ENCODE measurements around the gene SNAPC3. TPM values are rescaled to one million over a fixed set of nuclear protein-coding genes. Genes with fewer than 3 reads are reported as not detected.

Gene SNAPC3
- total RNA-seq (100 to 1,000 TPM in 2 of 5 donors, 10 to 100 TPM in 3; 18.7 to 217 (median 60.8) TPM), polyA plus RNA-seq (10 to 100 TPM in 1 of 3 donors, 1 to 10 TPM in 2; 7.7 to 15.9 (median 9.2) TPM)
- long read RNA-seq, donor 1, full-length matches to known transcripts: 5 of 5 reads
- long read RNA-seq, donor 1, partial matches to known transcripts: 0 of 5 reads
- long read RNA-seq, donor 1, other reads (novel, unspliced or antisense): 0 of 5 reads
- long read RNA-seq, donor 2, full-length matches to known transcripts: 5 of 107 reads
- long read RNA-seq, donor 2, partial matches to known transcripts: 102 of 107 reads
- long read RNA-seq, donor 2, other reads (novel, unspliced or antisense): 0 of 107 reads
- long read RNA-seq, donor 3, full-length matches to known transcripts: 3 of 3 reads
- long read RNA-seq, donor 3, partial matches to known transcripts: 0 of 3 reads
- long read RNA-seq, donor 3, other reads (novel, unspliced or antisense): 0 of 3 reads
- long read RNA-seq, donor 4: 0 reads
- long read RNA-seq, donor 5, full-length matches to known transcripts: 4 of 98 reads
- long read RNA-seq, donor 5, partial matches to known transcripts: 94 of 98 reads
- long read RNA-seq, donor 5, other reads (novel, unspliced or antisense): 0 of 98 reads
- long read RNA-seq, donor 6, full-length matches to known transcripts: 23 of 38 reads
- long read RNA-seq, donor 6, partial matches to known transcripts: 15 of 38 reads
- long read RNA-seq, donor 6, other reads (novel, unspliced or antisense): 0 of 38 reads
- long read RNA-seq, donor 7, full-length matches to known transcripts: 4 of 4 reads
- long read RNA-seq, donor 7, partial matches to known transcripts: 0 of 4 reads
- long read RNA-seq, donor 7, other reads (novel, unspliced or antisense): 0 of 4 reads
- long read RNA-seq, donor 8, full-length matches to known transcripts: 6 of 65 reads
- long read RNA-seq, donor 8, partial matches to known transcripts: 59 of 65 reads
- long read RNA-seq, donor 8, other reads (novel, unspliced or antisense): 0 of 65 reads
- long read RNA-seq, donor 9, full-length matches to known transcripts: 4 of 4 reads
- long read RNA-seq, donor 9, partial matches to known transcripts: 0 of 4 reads
- long read RNA-seq, donor 9, other reads (novel, unspliced or antisense): 0 of 4 reads
- long read RNA-seq, donor 10, partial matches to known transcripts: 0 of 2 reads
- long read RNA-seq, donor 10, other reads (novel, unspliced or antisense): 0 of 2 reads

DNA sequence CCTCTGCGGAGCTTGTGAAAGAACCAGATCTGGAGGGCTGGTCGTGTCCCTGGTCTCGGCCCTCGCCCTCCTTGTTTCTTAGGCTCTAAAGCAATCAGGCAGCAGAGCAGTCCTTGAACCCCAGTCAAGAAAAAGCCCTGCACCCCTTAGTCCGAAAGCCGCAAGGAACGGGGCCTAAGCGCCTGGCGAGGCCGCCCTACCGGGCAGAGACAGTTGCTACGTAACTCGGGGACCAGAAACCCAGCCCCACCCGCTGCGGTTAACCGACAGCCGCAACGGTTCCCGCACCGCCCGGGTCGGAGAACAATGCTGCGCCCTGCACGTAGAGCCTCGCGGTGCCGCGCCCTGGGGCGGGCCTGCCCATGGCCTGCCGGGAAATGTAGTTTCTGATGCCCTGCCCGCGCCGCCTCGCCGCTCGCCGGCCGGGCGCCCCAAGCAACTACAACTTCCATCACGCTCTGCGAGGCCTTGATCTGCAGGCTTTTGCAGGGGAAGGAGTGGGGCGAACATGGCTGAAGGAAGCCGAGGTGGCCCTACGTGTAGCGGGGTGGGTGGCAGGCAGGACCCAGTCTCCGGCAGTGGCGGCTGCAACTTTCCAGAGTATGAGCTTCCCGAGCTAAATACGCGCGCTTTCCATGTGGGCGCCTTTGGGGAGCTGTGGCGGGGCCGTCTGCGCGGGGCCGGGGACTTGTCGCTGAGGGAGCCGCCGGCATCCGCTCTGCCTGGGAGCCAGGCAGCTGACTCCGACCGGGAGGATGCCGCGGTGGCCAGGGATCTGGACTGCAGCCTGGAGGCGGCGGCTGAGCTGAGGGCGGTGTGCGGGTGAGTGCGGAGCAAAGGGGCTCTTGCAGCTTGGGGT is at the start of gene SNAPC3:
Gene SNAPC3 (plus strand): TSS at position 505 of the 859 bp plus-strand sequence. CDS start 4 bp downstream, at position 509.
- DNase-seq: peak; percentile 94 to 99
- Histone ChIP-seq H3K9me3 (no peaks in the 10 kb centered on the region), H3K4me1 (peaks cover 9 to 54% (median 34%) of the 10 kb centered on the region in 4 donors), H3K27ac (peak within 1 kb of the TSS; percentile 89 to 94 (median 91)), H3K27me3 (no peaks in the 10 kb centered on the region), H3K36me3 (peaks cover 0 to 18% (median 15%) of the 10 kb centered on the region in 4 donors), H3K4me3 (peak within 1 kb of the TSS; percentile 88 to 98 (median 94))
- intact Hi-C loops (cut with DNase I; ENCODE audit: low total_unique reads): loop anchor here (10.0 kb wide), 1 partner anchor 118 kb away; the partner anchor contains the start of gene TTC39B
- WGBS, 5 donors: 0 to 1% (median 0%) methylated on average over 43 to 70 of the region's 70 CpGs
- TF ChIP-seq POLR2A (IDR thresholded peaks at IDR 0.05): peak in 2 of 4 donors; percentile 37 to 47
- TF ChIP-seq EP300 (IDR thresholded peaks at IDR 0.05): no peak
- TF ChIP-seq, protein P1, sequence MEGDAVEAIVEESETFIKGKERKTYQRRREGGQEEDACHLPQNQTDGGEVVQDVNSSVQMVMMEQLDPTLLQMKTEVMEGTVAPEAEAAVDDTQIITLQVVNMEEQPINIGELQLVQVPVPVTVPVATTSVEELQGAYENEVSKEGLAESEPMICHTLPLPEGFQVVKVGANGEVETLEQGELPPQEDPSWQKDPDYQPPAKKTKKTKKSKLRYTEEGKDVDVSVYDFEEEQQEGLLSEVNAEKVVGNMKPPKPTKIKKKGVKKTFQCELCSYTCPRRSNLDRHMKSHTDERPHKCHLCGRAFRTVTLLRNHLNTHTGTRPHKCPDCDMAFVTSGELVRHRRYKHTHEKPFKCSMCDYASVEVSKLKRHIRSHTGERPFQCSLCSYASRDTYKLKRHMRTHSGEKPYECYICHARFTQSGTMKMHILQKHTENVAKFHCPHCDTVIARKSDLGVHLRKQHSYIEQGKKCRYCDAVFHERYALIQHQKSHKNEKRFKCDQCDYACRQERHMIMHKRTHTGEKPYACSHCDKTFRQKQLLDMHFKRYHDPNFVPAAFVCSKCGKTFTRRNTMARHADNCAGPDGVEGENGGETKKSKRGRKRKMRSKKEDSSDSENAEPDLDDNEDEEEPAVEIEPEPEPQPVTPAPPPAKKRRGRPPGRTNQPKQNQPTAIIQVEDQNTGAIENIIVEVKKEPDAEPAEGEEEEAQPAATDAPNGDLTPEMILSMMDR (IDR thresholded peaks at IDR 0.05): no peak
- peak; percentile 83 to 95 (median 88) for TF ChIP-seq POLR2AphosphoS5 (IDR thresholded peaks at IDR 0.05)

DNA sequence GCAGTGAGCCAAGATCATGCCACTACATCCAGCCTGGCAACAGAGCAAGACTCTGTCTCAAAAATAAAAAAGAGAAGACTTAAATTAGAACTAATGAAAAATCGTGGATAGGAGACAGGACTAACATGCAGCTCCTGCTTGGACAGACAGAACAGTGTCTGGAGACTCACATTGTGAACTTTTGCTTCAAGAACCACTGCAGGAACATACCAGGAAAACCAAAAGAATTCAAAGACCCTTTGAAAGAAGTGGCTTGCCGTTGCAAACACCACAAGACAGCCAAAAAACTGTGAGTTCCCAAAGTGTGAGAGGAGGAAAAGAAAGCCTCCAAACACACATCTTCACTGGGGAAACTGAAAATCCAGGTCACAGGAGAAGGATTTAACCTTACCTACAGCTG is 48.8 kb upstream of the SNAPC3 start:
- TF ChIP-seq, protein P1 (IDR thresholded peaks at IDR 0.05): no peak
- no peak for TF ChIP-seq POLR2AphosphoS5 (IDR thresholded peaks at IDR 0.05)
- TF ChIP-seq POLR2A (IDR thresholded peaks at IDR 0.05): no peak
- no peak for TF ChIP-seq EP300 (IDR thresholded peaks at IDR 0.05)
- Histone ChIP-seq H3K36me3 (no peaks in the 10 kb centered on the region), H3K4me1 (peaks cover 0 to 32% (median 16%) of the 10 kb centered on the region in 4 donors), H3K27me3 (no peaks in the 10 kb centered on the region), H3K4me3 (no peak overlapping the region), H3K27ac (peak overlapping the region in 3 of 5 donors; percentile 29 to 59 (median 41)), H3K9me3 (no peaks in the 10 kb centered on the region)
- 48 to 79% (median 63%) methylated on average over 2 of the region's 2 CpGs for WGBS, 5 donors
- DNase-seq: no peak
- intact Hi-C loops (cut with DNase I; ENCODE audit: low total_unique reads): no loop called here

DNA sequence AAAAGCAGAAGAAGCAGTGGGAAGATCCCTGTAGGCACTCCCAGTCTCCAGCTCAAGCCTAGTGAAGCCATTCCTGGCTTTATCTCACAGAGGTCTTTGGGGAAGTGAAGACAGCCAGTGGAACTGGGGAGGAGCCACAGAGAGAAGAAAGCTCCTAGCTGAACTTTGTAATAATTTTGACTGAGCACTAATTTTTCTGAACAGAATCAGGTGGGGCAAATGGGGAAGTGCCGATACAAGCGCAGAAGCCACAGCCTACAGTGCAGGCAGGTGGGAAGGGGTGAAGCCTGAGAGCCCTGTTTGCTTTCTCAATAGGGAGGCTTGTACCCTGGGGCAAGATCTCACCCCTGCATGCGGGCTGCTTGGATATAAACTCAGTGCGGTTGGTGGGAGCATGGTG is 48.4 kb upstream of the SNAPC3 start:
- H3K36me3 ChIP-seq: no peaks in the 10 kb centered on the region
- no peaks in the 10 kb centered on the region for H3K9me3 ChIP-seq
- H3K4me1 ChIP-seq: peaks cover 0 to 32% (median 16%) of the 10 kb centered on the region in 4 donors
- WGBS, 5 donors: 88 to 98% (median 94%) methylated on average over 4 of the region's 4 CpGs
- intact Hi-C loops (cut with DNase I; ENCODE audit: low total_unique reads): no loop called here
- H3K27ac ChIP-seq: peak overlapping the region in 2 of 5 donors; percentile 29 to 59
- no peaks in the 10 kb centered on the region for H3K27me3 ChIP-seq
- no peak for DNase-seq
- TF ChIP-seq EP300 (IDR thresholded peaks at IDR 0.05) (no peak), POLR2AphosphoS5 (IDR thresholded peaks at IDR 0.05) (no peak), POLR2A (IDR thresholded peaks at IDR 0.05) (no peak)
- TF ChIP-seq, protein P1 (IDR thresholded peaks at IDR 0.05): no peak
- H3K4me3 ChIP-seq: no peak overlapping the region

All from stomach (tissue), 19 donors.